A549 (cell line): Measurements from ENCODE around the gene DOLPP1. TPM values are rescaled to one million over a fixed set of nuclear protein-coding genes. Genes with fewer than 3 reads are reported as not detected.
"Not testable (repeated sequence)": the region's sequence is repeated elsewhere in the genome, so short reads cannot be mapped to it uniquely, and the experiment has no call there.

Experiments used
- ATAC-seq, 2 experiments: fragments of 200-7000 bp in 1 of 2; fragments of >200 bp in 1 of 2; cut with Nextera tagmentation in 1 of 2; cut with Tn5 transposase in 1 of 2; 3 replicates each; pipeline versions ENCODE4 v1.8.0 to v1.9.1; 2018 to 2020; ENCODE audit warnings: mild to moderate bottlenecking in 1 of 2, moderate library complexity in 1 of 2
- CTCF ChIA-PET: fragments of 300-600 bp; sonication (Branson Sonifier 250); formaldehyde crosslinking; extraction: SDS; loops from one replicate; lab custom pipeline; 2021; ENCODE audit warnings: antibody characterized with exemption, inconsistent platforms; lab: Yijun Ruan, JAX
- POLR2A ChIA-PET: fragments of 350-600 bp; formaldehyde crosslinking; extraction: SDS; loops from one replicate; lab custom pipeline; 2021; ENCODE audit warnings: antibody characterized with exemption, inconsistent platforms; lab: Yijun Ruan, JAX
- DNase-seq, 2 experiments: peaks; one replicate each; pipeline versions ENCODE4 v3.0.0 to v3.0.0-alpha.2; 2011 to 2016; ENCODE audit warnings: low read depth in 1 of 2, low spot score in 1 of 2
- FAIRE-seq: peaks from 2 replicates; lab custom pipeline; 2011; peaks lifted over from hg19 to GRCh38; lab: Jason Lieb, UNC
- H3K27ac ChIP-seq, 2 experiments: fragments of >200 bp; sonication (Bioruptor Twin); formaldehyde crosslinking; 3 replicates each; pipeline ENCODE4 v1.5.1; 2016 to 2017
- H3K4me1 ChIP-seq: fragments of >200 bp; sonication (Bioruptor Twin); formaldehyde crosslinking; 3 replicates; pipeline ENCODE4 v1.6.1; 2016
- H3K4me2 ChIP-seq: fragments of >200 bp; sonication (Bioruptor Twin); formaldehyde crosslinking; 3 replicates; pipeline ENCODE4 v1.6.1; 2016
- H3K4me3 ChIP-seq: fragments of >200 bp; sonication (Bioruptor Twin); formaldehyde crosslinking; 3 replicates; pipeline ENCODE4 v1.5.1; 2016
- H3K9me3 ChIP-seq: fragments of >200 bp; sonication (Bioruptor Twin); formaldehyde crosslinking; 3 replicates; pipeline ENCODE4 v1.6.1; 2016
- BCL3 ChIP-seq: fragments of >200 bp; sonication (Bioruptor Twin); formaldehyde crosslinking; IDR thresholded peaks from 3 replicates; pipeline ENCODE4 v1.6.1; 2016
- CBX2 ChIP-seq: fragments of 200-600 bp; sonication (generic); IDR thresholded peaks from 2 replicates; pipeline ENCODE4 v1.6.1; 2016; ENCODE audit warnings: low read depth, mild to moderate bottlenecking, borderline replicate concordance
- CHD2 ChIP-seq: fragments of 150-350 bp; IDR thresholded peaks from 2 replicates; pipeline ENCODE4 v1.6.1; 2014; ENCODE audit warnings: low read length; ENCODE audit not compliant: partially characterized antibody
- E2F6 ChIP-seq: IDR thresholded peaks from 2 replicates; pipeline ENCODE4 v1.6.1; 2012; ENCODE audit warnings: low read depth, borderline replicate concordance
- FOSL2 ChIP-seq, 2 experiments: fragments of 450-650 bp in 1 of 2; fragments of >200 bp in 1 of 2; sonication (Bioruptor Twin) in 1 of 2; formaldehyde crosslinking; IDR thresholded peaks; 2 replicates each; pipeline versions ENCODE4 v1.5.0 to v1.6.1; 2016 to 2020; ENCODE audit warnings: mild to moderate bottlenecking in 1 of 2, moderate library complexity in 1 of 2
- GATA3 ChIP-seq: IDR thresholded peaks from 2 replicates; pipeline ENCODE4 v1.6.1; 2012; ENCODE audit warnings: borderline replicate concordance
- HES2 ChIP-seq: fragments of >200 bp; sonication (Bioruptor Twin); formaldehyde crosslinking; IDR thresholded peaks from 2 replicates; pipeline ENCODE4 v1.6.1; 2016
- JUN ChIP-seq, 2 experiments: fragments of >200 bp; sonication (Bioruptor Twin); formaldehyde crosslinking; IDR thresholded peaks; 2 replicates in 1 of 2; 3 replicates in 1 of 2; pipeline ENCODE4 v1.6.1; 2016 to 2017
- MYC ChIP-seq: IDR thresholded peaks from 2 replicates; pipeline ENCODE4 v1.6.1; 2012; ENCODE audit warnings: mild to moderate bottlenecking, inconsistent platforms, low read length, improper control_type of control experiment, borderline replicate concordance
- NPAS2 ChIP-seq: fragments of 250-450 bp; sonication (Bioruptor Pico); IDR thresholded peaks from 2 replicates; pipeline ENCODE4 v1.8.0; 2022; ENCODE audit warnings: mild to moderate bottlenecking, moderate library complexity, borderline replicate concordance
- NR3C1 ChIP-seq: fragments of >200 bp; sonication (Bioruptor Twin); formaldehyde crosslinking; IDR thresholded peaks from 3 replicates; pipeline ENCODE4 v1.6.1; 2017
- PHF8 ChIP-seq: fragments of 200-600 bp; sonication (generic); IDR thresholded peaks from 2 replicates; pipeline ENCODE4 v1.6.1; 2016; ENCODE audit warnings: low read depth, mild to moderate bottlenecking, antibody characterized with exemption, moderate library complexity, borderline replicate concordance
- POLR2AphosphoS2 ChIP-seq: conservative IDR thresholded peaks from 2 replicates; pipeline ENCODE4 v1.6.1; 2012; ENCODE audit warnings: low read length, improper control_type of control experiment, inconsistent platforms
- RFX5 ChIP-seq: fragments of 450-650 bp; IDR thresholded peaks from 2 replicates; pipeline ENCODE4 v1.7.1; 2014; ENCODE audit warnings: antibody characterized with exemption, mild to moderate bottlenecking, moderate library complexity
- SMC3 ChIP-seq: fragments of >200 bp; sonication (Bioruptor Twin); formaldehyde crosslinking; IDR thresholded peaks from 3 replicates; pipeline ENCODE4 v1.6.1; 2018; ENCODE audit warnings: inconsistent platforms
- ZC3H11A ChIP-seq: fragments of 450-650 bp; IDR thresholded peaks from 2 replicates; pipeline ENCODE4 v1.6.1; 2014; ENCODE audit warnings: antibody characterized with exemption, mild to moderate bottlenecking
- ZFP36 ChIP-seq: fragments of 450-650 bp; IDR thresholded peaks from 2 replicates; pipeline ENCODE4 v1.6.1; 2014; ENCODE audit warnings: borderline replicate concordance; ENCODE audit not compliant: partially characterized antibody
- WGBS: methylation state at CpG from one replicate; pipeline ENCODE4 v1.1.6; 2017; ENCODE audit errors: missing lambda C conversion rate; 5-methylcytosine and 5-hydroxymethylcytosine counted together
- polyA plus RNA-seq, 4 experiments: library from polyadenylated mRNA; depleted of rRNA in 3 of 4; stranded (reverse); fragments of >200 nt; fragmentation: RNase III in 1 of 4; extraction: RNeasy Plus Mini Kit Qiagen cat#74134 plus additional on column Dnase treatment in 1 of 4; gene quantifications; 2 replicates in 3 of 4; 3 replicates in 1 of 4; pipeline ENCODE4 v1.2.3, GENCODE V29; 2011 to 2017

DOLPP1 gene
- polyA plus RNA-seq, 2 of the 4 experiments (the other 2 are of a cell fraction), result 23.5 to 25.6 TPM

- FAIRE-seq, result no peak
- no peak for TF ChIP-seq GATA3
- TF ChIP-seq HES2, result no peak
- TF ChIP-seq ZFP36, result no peak
- TF ChIP-seq CBX2, result no peak
- no peak for TF ChIP-seq MYC
- TF ChIP-seq BCL3, result no peak
- TF ChIP-seq PHF8, result no peak
- TF ChIP-seq E2F6, result no peak
- TF ChIP-seq SMC3, result no peak
- TF ChIP-seq JUN (IDR thresholded peaks at IDR 0.05), result no peak
- TF ChIP-seq FOSL2 (IDR thresholded peaks at IDR 0.05), result no peak
- TF ChIP-seq FOSL2 (CRISPR knock-in tag; IDR thresholded peaks at IDR 0.05), result no peak
- no peak for TF ChIP-seq NPAS2 (CRISPR knock-in tag)
- CTCF ChIA-PET, result interaction anchor here (1.0 to 27.9 kb wide), 8 partner anchors 9 to 604 kb away, joined by 3 to 947 read pairs (median 8); partner anchors contain the start of genes ASB6, C9orf50 and NTMT1
These were observed 40.6 kb downstream of the DOLPP1 start for GRCh38 chr9:129121483-129121882.

GRCh38 chr9:129122133-129122532, 41.2 kb downstream of the DOLPP1 start:
- H3K27ac ChIP-seq, result no peak overlapping the region
- TF ChIP-seq JUN (IDR thresholded peaks at IDR 0.05) (no peak), GATA3 (no peak), POLR2AphosphoS2 (no peak), NR3C1 (no peak), CHD2 (no peak), ZC3H11A (no peak), RFX5 (no peak)
- ChIA-PET POLR2A (no interaction called here), CTCF (interaction anchor here (1.4 to 27.9 kb wide), 6 partner anchors 9 to 509 kb away, joined by 3 to 947 read pairs (median 40); partner anchors contain the start of genes ASB6, C9orf50 and NTMT1)
- no peak for DNase-seq
- no peak for FAIRE-seq
- no peak overlapping the region for H3K4me3 ChIP-seq
- no peak for ATAC-seq
- no peak overlapping the region for H3K4me2 ChIP-seq
- peaks cover 21% of the 10 kb centered on the region; the same call in 2 of the 3 replicates for H3K4me1 ChIP-seq
- 83% methylated on average over 1 of the region's 1 CpG for WGBS
- no peaks in the 10 kb centered on the region for H3K9me3 ChIP-seq

More at GRCh38 chr9:129121483-129121882, 40.6 kb downstream of the DOLPP1 start:
- H3K27ac ChIP-seq, result no peak overlapping the region
- no peaks in the 10 kb centered on the region for H3K9me3 ChIP-seq
- no peak for DNase-seq
- ATAC-seq, result no peak
- H3K4me3 ChIP-seq, result no peak overlapping the region
- POLR2A ChIA-PET, result no interaction called here
- peaks cover 21% of the 10 kb centered on the region; the same call in 2 of the 3 replicates for H3K4me1 ChIP-seq
- whole genome bisulfite sequencing, result 81% methylated on average over 3 of the region's 3 CpGs
- no peak overlapping the region for H3K4me2 ChIP-seq

GRCh38 chr9:129122976-129123375, 42.1 kb downstream of the DOLPP1 start:
- WGBS, result 94% methylated on average over 15 of the region's 15 CpGs
- POLR2A ChIA-PET, result not testable (repeated sequence)

More at GRCh38 chr9:129122976-129123375, 42.1 kb downstream of the DOLPP1 start:
- ATAC-seq, H3K9me3 ChIP-seq, H3K4me2 ChIP-seq, H3K27ac ChIP-seq, DNase-seq, FAIRE-seq, H3K4me3 ChIP-seq: not testable (repeated sequence)
- CTCF ChIA-PET, result interaction anchor here (0.6 to 27.9 kb wide), 5 partner anchors 8 to 508 kb away, joined by 3 to 947 read pairs (median 68); partner anchors contain the start of genes ASB6, C9orf50 and NTMT1
- peaks cover 21% of the 10 kb centered on the region; the same call in 2 of the 3 replicates for H3K4me1 ChIP-seq
